Ureter (tissue), 1 donor: ENCODE measurements around the gene ALK. TPM values are rescaled to one million over a fixed set of nuclear protein-coding genes. Genes with fewer than 3 reads are reported as not detected.

ENCODE experiments used
- DNase-seq: peaks from one replicate; pipeline ENCODE4 v3.0.0-alpha.2; 2020; ENCODE audit warnings: low spot score
- total RNA-seq: library from RNA; stranded (reverse); gene quantifications from one replicate; pipeline ENCODE4 v1.2.4, GENCODE V29; 2023
- donor health status: DM: yes; HTN: yes; CAD: no.

The ALK gene
- total RNA-seq, 1 donor from 2014 or later: 0.36 TPM

DNA sequence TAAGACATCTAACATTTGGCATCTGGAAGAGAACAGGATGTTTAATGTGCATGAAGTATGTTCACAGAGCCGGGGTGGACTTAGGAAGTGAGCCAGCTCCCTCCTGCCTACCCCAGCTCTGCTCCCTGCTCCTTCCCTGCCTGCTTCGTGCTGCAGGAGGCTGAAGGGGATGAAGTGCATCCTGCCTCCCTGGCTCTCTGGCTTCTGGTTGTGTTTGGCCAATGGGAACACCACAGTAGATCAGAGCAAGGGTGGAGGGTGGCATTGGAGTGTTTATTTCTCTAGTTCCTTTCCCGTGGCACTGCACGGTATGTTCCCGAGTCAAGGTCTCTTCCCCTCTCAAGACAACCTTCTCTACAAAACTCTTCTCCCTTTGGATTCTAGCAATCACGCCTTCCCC, 426.3 kb downstream of the ALK start:
- DNase-seq: no peak

DNA sequence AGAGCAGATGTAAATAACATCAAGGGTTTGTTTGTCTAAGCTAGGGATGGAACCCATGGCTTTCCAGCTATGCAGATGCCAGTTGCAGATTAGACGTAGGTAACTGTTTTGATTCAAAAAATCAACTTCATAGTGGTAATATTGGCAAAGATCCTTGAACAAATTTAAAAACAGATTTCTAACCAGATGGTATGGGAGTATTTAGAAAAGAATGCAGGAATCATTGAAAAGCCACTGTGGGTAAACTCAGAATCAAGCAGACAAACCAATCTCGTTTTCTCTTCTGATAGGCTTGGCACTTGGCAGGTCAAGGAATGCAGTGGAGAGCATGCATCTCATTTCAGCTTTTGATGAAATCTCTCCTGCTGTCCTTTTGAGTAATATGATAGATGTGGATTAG, 428.7 kb downstream of the ALK start:
- DNase-seq: no peak

DNA sequence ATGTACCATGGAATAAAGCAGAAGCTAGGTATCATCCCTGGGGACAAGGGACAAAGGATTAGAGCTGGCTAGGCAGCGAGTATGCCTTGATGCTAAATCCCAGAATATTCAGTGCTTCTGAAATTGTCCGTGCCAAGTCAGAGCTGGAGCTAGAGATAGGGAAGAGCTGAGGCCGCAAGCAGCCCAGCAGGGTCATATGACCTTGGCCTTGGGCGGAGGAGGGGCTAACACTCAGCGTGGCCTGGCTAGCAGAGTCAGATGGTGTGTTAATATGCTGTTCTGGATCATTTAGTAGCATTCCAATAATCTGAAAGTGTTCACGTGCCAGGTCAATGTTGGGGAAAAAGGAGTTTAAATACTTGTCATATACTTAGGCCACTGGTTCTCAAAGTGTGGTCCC, 431.3 kb downstream of the ALK start:
- DNase-seq: no peak

DNA sequence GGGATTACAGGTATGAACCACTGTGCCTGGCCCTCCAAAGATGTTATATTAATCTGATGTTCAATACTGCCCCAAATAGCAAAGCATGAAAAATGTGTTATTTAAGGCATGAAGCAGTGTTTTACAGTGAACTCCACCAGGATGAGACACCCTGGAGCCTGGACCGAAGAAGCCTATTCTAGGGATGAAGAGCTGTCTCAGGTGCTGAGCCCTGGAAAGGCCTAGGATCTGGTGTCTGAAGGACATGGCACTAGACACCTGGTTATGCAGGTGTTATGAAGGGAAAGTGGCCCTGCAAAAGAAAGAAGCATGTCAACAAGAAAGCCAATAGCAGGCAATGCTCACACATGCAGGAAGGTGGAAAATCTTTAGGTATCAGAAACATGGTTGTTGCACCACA, 431.8 kb downstream of the ALK start:
- no peak for DNase-seq

DNA sequence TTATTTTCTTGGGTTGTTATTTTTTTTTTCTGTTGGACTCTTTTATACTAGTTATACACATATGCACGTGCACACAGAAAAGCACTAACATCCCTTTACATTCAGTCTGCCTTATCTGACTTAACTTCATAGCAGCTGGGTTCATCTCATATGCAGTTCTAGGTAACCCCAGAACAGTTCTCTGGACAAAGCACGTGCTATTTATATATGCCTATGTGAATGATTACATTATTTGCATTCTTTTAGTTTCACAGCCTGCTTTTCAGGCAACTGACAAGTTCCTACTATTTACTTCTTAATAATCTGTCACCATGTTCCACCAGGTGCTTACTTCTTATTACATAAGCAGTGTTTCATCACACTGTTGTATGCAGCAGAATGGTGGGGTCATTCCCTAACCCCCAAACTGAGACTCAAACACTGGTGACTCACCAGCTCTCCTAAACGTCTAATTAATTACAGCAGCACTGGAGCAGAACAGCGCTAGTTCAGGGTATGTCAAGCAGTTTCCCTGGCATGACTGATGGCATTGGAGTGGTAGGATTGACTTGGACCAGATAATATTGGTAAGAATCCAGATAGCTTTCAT, 433.3 kb downstream of the ALK start:
- DNase-seq: no peak

DNA sequence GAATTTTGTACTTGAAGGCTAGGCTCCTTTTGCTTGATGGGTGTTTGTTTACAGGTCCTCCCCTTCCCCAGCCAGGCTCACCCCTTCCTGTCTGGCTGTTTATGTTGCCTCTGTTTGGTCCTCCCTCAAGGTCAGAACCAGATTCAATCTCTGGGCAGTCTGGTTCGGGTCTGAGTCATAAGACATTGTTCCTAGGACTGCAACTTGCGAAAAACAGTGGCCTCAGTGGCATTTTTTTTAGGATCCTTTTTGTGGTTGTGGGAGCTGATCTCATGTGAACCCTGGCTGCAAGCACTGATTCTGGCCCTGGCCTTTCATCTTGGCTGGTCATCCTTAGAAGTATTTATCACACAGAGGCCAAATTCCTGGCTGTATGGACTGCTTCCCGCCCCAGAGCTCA, 435.8 kb downstream of the ALK start:
- DNase-seq: no peak

DNA sequence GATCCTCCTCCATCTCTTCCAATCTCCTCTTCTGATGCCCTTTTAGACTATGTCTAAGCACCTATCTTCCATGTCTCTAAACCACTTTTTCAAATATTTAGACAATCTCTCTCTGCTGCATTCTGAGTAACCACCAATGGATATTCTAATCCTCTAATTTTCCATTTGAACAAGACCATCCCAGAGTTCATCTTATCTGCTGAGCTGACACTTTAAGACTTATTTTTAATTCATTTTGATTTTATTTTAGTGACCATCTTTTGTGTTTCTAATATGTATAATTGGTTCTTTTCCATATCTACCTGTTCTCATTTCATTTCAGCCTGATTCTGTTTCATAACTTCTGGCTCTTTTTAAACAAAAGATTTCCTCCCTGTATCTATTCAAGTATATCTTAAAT, 436.3 kb downstream of the ALK start:
- no peak for DNase-seq

DNA sequence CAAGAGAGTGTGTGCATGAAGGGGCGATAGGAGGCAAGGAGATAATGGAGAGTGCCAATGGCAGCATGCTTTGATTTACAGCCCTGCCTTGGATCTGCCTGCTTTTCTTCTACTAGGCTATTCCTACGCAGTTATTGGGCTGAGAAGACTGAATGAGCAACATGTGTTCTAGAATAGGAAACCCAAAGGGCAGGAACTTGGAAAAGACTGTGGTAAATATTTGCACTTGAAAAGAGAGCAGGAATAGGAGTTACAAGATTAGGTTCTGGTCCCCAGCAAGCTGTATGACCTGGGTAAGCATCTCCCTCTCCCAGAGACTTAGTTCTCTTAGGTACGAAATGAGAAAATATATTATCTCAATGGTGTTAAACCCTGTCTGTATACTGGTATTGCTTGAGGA, 438.5 kb downstream of the ALK start:
- DNase-seq: no peak

DNA sequence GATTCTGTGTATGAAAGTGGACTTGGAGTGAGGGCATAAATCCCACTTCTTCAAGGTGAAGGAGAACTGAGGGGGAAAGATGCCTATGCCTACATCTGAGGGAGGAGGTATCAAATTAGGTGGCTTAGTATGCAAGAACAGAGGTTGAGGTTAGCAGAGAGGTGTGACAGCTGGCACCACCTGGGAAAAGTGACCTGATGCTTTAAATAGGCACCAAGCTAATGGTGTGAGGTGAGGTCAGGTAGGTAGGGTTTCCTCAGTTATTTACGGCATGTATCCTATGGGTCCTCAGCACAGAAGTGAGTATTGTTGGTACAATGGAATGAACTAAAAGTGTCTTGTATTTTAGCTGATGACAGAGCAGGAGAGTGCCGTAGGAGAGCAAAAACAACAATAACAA, 439.0 kb downstream of the ALK start:
- no peak for DNase-seq

DNA sequence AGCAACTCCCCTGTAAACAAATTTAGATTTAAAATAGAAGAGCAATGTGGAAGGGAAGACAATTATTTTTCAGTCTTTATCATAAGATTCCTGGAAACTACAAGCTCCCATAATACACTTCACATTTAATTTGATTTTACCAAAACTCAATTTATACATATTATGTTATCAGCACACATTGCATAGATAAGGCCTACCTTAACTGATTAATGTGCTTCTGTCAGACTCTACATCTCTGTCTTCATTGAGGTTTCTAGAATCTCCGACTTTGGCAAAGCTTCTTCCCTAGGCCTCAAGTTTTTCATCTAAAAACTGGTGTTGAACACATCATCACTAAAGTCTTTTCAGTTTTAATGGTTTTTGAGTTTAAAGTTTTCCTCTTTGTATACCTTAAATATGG, 440.1 kb downstream of the ALK start:
- no peak for DNase-seq

DNA sequence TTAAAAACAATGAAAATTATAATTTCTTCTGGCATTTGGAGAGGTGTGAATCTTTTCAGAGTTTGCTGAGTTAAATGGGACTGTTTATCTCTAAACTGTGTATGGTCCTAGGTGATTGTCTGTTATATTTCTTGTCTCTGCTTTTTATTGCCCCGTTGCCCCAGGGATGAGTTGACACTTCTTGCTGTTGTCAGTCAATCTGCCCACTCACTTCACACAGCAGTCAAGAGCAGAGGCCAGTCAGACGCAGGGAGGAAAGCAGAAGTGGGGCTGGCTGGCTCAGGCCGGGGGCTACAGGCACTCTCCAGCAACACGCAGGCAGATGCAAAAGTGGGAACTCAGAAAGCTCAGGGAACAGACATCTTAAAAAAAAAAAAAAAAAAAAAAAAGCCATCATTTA, 441.0 kb downstream of the ALK start:
- no peak for DNase-seq

DNA sequence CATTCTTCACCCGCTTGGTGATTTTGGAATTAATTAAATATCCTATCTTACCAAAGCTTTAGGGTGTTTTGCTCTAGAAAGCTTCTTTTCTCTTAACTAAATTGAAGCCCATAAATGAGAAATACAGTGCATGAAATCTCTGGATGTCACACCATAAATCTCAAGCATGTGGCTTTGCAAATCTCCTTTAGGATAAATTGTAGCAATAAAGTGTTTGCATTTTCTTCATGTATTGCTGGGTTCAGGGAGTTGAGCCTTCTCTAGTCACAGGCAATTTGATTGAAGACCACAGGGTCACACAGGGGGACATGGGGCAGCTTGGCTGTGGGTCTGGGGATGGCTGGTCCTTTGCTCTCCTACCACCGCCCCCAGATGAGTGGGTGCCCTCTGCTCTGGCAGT, 442.0 kb downstream of the ALK start:
- DNase-seq: no peak

DNA sequence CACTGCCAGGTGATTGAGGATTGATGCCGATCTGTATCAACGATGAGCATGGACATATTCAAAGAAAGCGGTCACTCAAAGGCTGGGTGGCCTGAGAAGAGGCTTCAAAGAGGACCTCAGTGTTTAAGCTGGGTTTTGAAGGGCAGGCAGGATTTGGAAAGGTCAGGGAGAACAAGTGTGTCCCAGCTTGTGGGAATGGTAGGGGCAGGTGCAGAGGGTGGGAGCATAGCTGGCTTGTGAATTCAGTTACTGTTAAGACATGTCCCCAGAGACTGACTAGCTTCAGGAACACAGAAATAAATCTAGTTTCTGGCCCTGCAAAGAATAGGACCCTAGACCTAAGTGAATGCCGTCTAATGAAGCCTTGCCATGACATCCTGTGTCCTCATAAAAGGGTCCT, 442.7 kb downstream of the ALK start:
- DNase-seq: no peak

DNA sequence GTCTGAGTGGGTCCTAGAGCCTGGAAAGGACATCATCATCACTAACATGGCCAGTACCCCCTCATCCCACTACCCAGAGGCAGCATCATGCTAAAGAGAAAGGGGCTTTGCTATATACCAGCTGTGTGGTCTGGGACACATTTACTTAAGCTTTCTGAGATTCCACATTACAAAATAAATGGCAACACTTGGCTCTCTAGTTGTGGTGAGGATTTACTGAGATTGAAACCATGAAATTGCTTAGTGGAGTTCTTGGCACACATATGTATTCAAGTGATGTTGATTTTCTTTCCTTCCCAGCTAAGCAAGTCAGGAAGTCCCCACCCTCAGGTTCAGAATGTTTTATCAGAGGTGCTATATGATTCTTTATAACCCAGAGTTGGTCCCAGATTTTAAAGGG, 444.2 kb downstream of the ALK start:
- DNase-seq: no peak

DNA sequence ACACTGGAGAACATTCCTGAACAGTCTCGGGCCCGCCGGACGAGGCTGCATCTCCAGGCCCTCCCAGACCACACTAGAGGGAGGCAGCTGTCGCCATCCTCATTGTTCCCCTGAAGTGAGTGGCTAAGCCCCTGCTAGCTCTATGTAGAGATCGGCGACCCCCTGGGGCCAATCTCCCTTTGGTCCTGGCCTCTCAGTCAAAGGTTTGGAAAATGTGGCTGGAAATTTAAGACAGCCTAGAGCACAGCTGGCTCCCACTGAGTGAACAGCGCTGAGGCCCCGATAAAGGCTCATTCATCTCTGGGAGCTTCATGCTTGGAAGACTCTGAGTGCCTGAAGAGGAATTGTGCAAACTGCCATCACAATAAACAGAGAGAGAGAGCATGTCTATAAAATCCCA, 445.9 kb downstream of the ALK start:
- no peak for DNase-seq

DNA sequence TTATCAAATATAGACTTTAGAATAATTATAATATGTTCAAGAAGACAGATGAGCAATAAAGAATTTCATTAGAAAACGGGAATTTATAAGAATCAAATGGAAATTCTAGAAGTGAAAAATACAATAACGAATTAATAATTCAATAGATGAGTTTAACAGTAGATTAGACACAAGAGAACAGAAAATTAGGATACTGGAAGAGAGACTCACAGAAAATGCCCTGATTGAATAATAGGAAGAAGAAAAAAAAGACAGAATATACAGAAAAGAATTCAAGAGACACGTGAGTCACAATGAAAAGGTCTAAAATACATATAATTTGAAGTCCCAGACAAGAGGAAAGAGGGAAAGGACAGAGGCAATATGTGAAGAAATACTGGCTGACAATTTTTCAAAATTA, 451.4 kb downstream of the ALK start:
- DNase-seq: no peak

DNA sequence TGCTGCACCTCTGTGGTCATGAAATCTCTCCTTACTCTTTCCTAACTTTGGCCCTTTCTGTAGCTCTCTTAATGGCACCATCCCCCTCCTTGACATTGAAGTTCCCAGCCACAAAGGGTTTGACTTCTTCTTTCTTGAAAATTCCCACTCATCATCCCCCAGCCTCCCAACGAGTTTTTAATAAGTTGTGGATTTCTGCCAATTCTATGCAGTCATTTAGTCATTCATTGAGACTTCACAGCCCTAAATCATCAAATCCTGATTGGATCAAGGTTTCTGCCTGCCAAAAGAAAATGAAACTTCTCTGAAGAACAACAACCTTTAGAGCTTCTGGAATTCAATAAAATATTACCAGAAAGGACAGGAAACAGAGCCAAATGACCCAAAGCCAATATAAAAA, 451.9 kb downstream of the ALK start:
- DNase-seq: no peak

DNA sequence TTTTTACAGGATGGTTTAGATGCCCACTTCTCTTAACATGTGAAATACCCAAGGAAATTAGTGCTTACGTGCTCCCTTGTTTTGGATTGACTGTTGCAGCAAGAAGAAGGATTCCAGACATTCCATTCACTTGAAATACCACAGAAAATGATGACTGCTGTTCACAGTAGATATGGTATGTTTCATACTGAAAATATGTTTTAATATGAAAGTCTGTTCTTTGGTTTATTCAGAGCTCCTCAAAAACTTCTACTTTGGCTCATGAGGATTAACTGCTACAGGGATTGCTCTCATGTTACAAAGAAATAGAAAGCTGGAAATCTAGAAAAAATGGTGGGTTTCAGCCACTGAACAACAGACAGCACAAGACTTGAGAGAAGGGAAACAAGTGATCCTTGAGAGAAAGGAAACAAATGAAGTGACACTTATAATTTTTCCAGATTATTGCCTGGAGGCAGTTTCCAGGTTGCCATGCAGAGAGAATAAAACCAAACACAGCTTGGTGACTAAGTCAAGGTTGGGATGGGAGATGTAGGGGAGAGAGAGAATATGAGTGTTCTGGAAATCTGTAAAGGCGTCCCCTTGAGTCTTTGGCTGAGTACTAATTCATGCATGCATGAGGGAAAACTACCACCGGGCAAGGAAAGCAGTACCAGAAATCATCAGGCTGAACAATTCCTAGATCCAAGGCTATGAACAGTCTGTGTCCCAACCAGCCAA, 458.0 kb downstream of the ALK start:
- no peak for DNase-seq

DNA sequence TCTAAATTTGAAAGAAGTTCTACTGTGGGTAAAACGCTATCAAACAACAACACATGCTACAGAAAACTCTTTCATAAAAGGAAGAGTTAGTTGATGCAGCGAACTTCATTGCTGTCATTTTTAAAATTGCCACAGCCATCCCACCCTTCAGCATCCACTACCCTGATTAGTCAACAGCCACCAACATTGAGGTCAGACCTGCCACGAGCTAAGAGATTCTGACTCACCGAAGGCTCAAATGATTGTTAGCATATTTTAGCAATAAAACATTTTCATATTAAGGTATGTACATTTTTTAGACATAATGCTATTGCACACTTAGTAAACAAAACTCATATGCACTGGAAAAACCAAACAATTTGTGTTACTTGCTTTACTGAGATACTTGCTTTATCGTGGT, 459.1 kb downstream of the ALK start:
- no peak for DNase-seq

DNA sequence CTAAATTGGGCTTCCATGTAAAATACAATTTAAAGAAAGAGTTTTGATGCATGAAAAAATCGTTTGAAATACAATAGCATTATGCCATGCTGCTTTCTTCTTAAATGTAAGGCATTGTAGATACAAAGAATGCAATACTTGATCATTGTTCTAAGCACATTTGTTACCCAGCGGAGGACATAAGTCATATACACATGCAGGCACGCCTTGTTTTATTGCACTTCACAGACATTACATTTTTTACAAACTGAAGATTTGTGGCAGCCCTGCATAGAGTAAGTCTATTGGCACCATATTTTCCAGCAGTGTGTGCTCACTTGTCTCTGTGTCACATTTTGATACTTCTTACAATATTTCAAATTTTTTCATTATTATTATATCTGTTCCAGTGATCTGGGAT, 461.2 kb downstream of the ALK start:
- no peak for DNase-seq

DNA sequence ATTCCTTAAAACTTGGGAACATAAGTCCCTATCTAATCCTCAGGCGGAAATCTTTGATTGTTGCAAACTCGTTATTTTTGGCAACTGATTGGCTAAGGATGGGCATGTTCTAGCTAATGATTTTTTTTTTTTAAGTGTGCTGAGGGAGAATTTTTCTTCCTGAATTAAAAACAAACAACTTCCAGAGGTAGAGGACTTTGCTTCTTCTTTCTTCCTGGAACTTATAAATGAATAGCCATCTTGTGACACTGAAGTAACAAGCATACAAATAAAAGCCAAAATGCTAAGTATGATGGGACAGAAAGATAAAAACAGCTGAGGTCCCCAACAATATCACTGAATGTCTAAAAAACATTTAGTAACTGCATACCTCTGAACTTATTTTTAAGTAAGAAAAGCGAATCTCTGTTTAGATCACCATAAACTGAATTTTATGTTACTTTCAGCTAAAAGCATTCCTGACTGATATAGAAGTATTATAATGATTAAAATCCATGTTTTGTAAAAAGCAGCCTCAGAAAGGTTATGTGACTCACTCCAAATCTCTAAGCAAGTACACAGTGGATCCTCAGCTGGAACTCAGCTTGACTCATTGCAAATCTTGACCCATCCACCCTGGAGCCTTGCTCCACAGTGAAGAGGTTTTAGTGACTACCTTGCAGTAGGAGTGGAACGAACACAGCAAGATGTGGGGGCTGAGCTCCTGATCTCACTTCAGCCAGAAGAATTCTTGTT, 461.8 kb downstream of the ALK start:
- DNase-seq: no peak

DNA sequence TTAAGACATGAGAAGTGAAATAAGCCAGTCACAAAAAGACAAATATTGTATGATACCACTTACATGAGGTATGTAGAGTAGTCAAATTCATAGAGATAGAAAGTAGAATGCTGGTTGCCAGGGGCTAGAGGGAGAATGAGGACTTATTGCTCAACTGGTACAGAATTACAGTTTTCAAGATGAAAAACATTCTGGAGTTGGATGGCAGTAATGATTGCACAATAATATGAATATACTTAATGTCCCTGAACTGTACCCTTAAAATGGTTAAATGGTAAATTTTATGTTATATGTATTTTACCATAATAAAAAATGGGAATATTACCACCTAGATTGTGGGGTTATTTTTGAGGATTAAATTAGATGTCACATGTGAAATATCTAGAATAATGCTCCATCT, 465.0 kb downstream of the ALK start:
- no peak for DNase-seq

DNA sequence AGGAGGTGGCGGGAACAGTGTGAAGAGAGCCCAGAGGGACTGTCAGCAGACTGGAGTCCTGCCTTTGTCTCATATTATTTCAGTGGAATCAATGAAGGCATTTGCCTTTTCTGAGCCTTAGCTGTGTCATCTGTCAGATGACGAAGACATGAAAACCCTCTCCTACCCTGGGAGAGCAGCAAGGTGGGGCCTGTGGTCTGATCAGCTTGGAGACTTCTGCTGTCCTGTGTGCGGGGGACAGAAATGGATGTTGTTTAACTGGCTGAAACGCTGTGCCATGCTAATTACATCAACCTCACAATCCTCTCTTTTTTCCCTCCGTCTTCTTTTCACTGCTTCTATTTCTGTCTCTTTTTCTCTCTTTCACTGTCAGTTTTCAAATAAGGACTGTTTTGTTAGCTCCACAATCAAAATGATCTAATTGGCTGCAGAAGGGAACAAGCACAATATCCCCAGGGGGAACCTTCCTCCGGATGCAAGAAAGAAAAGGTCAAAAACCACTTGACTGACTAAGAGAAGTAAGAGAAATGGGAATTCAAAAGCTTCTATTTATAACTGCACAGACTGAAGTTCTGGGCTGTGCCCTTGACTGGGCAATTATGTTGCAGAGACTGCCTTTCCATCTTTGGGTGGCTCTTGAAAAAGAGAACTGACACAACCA, 466.1 kb downstream of the ALK start:
- DNase-seq: no peak
